GM21381 (cell line): ENCODE measurements around the gene DOCK4.
"Not testable (repeated sequence)": the region's sequence is repeated elsewhere in the genome, so short reads cannot be mapped to it uniquely, and the experiment has no call there.

Experiments used
- ATAC-seq: cut with Tn5 transposase; IDR thresholded peaks from one replicate; pipeline ENCODE4 v1.9.1; 2021; ENCODE audit warnings: mild to moderate bottlenecking, moderate library complexity; ENCODE audit not compliant: unreplicated experiment

Gene DOCK4

GRCh38 chr7:111960984-111961383 lies 245.2 kb downstream of the DOCK4 start:
- ATAC-seq = no peak

DNA sequence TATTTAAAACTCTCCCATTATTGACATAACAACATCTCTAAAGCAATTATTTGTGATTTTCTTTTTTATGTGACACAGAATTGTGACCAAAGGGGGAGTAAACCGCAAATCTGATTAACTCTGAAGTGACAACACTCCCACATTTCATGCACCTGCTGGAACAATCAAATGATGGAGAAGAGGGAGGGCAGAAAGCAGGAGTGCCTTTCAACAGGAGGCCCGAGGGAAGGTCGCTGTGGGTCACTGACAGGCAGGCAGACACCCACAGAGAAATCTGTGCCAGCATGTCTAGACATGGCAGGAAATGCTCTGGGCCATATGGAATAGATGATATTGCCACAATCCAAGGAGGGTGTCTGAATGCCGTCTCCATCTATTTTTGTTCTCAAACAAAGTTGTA lies 247.3 kb downstream of the DOCK4 start:
- ATAC-seq = no peak

- ATAC-seq = no peak
Observed at GRCh38 chr7:111958431-111958830, 247.8 kb downstream of the DOCK4 start.

DNA sequence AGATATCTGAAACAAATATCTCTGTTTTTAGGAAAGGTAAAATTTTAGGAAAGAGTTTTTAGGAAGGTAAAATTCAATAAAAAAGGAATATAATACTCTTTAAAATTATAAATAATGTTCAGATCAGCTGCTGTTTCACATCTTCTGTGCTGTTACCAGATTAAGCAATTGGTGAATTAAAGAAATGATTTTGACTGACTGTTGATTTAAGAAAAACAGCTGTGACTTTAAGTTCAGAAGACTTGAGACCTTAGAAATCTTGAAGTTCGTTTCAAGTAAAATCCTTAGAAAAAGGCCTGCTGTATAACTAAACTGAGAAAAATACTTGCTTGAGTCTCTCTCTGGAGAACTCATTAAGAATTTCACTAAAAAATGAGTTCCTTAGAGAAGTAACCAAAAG lies 250.6 kb downstream of the DOCK4 start:
- no peak for ATAC-seq

GRCh38 chr7:111954474-111955381 lies 251.5 kb downstream of the DOCK4 start:
- ATAC-seq = no peak

DNA sequence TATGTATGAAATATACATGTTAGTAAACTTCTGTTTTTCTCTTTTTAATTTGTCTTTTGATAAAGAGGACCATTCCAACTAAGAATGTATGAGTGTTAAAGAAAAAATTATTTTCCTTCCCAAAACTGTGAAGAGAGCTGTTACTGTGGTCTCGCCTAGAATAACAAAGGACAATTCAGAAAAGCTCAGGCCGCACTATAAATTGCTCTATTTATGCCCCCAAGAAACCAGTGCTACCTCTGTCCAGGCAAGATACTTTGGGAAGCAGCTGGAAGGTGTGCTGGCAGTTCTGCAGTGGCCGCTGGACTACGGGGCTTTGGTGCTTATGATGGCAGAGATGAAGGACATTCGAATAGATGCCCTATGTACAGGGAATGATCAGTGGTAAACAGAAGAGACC lies 252.1 kb downstream of the DOCK4 start:
- ATAC-seq = no peak

DNA sequence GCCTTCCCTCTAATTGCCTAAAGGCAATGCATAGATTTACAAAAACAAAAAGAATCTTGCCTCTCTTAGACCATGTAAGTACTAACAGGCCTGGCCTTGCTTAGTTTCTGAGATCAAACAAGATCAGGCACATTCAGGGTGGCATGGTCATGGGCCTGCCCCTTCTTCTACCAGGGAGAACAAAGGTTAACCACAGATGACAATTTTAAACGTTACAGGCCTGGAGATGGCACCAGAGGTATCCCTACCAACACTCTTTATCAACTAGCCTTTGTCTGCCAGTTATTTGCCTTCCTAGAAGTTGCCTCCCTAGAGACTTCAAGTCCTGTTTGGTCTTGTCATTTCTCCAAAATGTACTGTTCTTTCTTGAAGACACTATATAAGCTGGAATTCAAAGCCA lies 252.6 kb downstream of the DOCK4 start:
- ATAC-seq = no peak

DNA sequence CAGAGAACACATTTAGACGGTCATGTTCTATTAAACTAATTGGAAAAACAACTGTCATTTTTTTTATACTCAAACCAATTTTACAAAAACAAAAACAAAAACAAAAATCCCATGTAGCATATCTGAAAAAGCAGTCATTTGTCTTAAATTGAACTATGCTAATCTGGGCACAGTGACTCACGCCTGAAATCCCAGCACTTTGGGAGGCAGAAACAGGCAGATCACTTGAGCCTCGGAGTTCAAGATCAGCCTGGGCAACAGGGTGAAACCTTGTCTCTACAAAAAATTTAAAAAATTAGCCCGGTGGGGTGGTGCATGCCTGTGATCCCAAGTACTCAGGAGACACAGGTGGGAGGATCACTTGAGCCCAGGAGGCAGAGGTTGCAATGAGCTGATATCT lies 253.4 kb downstream of the DOCK4 start:
- ATAC-seq = no peak

DNA sequence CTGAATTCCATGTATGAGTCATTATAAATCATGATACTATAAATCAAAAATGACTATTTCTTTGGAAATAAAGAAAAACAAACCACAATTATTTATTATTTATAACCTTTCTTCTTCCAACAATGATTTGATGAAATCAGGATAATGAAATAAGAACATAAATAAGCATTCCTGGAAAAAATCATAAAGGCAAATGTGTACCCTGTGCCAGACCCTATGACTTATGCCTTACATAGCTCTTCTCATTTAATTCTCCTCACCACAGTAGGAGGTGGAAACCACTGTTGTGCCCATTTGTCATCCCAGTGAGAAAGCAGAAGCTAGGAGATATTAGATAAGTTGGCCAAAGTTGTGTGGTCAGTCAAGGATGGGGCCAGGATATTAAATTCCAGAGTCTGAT lies 255.1 kb downstream of the DOCK4 start:
- no peak for ATAC-seq

- ATAC-seq = no peak
Observed at GRCh38 chr7:111942450-111943081, 263.6 kb downstream of the DOCK4 start.

GRCh38 chr7:111937163-111937562 lies 269.0 kb downstream of the DOCK4 start:
- no peak for ATAC-seq

GRCh38 chr7:111933609-111934008 lies 272.6 kb downstream of the DOCK4 start:
- no peak for ATAC-seq

DNA sequence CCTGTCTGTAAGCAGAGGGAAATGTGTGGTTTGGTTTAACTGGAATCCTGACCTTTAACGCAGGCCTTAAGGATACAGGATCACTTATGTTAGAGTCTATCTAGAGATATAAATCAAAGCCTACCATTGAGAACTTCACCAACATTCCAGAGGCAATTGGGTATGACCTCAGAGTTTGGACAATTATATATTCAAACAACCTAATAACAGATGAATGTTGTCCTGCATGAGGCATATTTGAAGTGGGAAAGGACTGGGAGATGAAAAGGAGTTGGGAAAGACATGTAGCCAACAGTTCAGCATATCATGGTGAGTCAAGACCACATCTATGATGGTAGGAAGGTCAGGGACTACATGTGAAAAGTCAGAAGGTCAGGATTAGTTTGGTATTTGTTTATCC lies 274.2 kb downstream of the DOCK4 start:
- ATAC-seq = no peak

GRCh38 chr7:111931016-111931517 lies 275.1 kb downstream of the DOCK4 start:
- no peak for ATAC-seq

DNA sequence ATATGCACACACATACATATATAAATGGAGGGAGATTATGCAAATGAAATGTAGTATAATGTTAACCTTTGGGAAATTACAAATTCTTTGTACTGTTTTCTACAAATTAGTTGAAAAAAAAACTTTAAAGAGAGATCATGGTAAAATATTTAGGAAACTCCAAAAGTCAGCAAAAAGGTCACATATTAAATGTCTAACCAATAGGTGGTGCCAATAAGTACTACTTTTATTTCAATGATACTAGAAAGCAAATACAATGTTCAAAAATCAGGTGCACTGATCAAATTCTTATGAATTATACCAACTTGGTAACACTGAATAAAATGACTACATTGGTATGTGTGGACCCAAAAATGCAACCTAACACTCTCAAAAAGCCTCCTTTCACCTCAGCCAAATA lies 276.9 kb downstream of the DOCK4 start:
- no peak for ATAC-seq

GRCh38 chr7:111927353-111928019 lies 278.7 kb downstream of the DOCK4 start:
- no peak for ATAC-seq

DNA sequence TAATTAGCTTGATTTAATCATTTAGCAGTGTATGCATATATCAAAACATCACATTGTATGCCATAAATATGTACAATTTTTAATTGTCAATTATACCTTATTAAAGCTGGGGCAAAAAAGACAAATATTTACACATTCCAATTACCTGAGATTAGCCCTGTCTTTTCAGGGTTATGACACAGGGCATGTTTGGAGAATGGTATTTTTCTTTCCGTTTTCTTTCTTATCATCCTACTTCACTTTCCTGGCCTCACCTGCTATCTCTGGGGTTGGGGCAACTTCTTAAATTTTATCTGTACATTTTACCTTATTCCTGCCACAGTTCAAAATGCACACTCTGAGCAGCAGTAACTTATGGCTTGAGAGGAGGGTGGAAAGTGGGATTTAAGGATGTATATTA lies 285.9 kb downstream of the DOCK4 start:
- ATAC-seq = no peak

DNA sequence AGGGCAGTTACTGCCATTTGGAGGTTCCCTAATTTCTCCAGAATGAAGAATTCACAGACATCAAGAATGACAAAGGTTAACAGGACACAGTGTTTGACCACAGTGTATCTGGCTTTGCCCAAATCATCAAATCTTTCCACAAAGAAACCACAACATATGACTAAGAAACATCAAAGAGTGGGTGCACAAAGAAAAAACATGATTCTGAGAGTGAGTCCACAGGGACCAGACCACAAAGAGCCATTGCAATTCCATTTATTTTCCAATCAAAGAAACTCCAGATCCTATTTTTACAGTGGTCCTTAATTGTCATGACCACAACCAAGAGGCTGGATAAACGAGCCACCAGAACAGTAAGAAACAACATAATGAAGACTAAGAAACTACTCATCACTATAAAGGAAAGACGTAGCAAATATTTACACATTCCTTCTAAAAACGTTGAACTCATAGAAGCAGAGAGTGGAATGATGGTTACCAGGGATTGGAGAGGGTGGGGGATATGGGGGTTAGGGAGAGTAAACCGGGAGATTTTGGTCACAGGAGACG lies 286.5 kb downstream of the DOCK4 start:
- no peak for ATAC-seq

DNA sequence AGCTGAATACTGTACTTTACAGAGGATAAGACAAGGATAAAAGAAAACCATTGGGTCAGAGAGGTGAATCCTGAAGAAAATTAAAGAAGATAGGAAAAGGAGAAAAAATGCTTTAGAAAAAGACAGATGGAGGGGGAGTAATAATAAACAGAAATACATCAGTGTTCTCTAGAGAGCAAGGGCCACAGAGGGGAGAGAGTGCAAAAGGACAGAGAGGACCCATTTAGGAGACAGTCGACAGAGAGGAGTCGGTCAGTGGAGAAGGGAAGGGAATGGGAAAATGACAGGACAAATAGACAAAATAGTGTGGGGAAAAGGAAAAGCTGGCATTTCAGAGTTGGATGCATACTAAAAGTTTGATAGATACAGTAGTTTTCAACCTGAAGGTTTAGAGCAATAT lies 287.0 kb downstream of the DOCK4 start:
- no peak for ATAC-seq

DNA sequence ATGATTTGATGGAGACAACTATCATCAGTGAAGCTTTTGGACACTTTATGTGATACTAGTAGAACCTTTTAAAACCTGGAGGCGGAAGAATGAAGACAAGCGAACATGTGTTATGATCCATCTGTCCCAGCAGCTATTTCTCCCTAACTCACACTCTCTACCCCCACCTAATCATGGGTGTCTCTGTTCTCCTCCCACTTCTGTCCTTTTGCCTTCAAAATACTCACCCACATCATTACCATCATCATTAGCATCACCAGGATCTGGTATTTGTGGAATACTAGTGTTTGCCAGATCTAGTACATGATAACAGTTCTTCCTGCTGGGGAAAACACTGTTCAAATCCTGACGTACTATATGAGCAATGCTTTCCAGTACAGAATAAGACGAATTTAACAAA lies 287.7 kb downstream of the DOCK4 start:
- ATAC-seq = no peak

- not testable (repeated sequence) for ATAC-seq
Observed at GRCh38 chr7:111917404-111917803, 288.8 kb downstream of the DOCK4 start.
